Karpas-422 (cell line): ENCODE results near the gene APOE. TPM values are rescaled to one million over a fixed set of nuclear protein-coding genes. Genes with fewer than 3 reads are reported as not detected.

Experiments
- DNase-seq: peaks from one replicate; pipeline ENCODE4 v3.0.0-alpha.2; 2015
- H2AFZ ChIP-seq: fragments of 200-600 bp; sonication (generic); 2 replicates; pipeline ENCODE4 v1.6.1; 2014; ENCODE audit warnings: antibody characterized with exemption, low read length, mixed read lengths
- H3K27ac ChIP-seq: fragments of 200-600 bp; sonication (generic); 2 replicates; pipeline ENCODE4 v1.5.1; 2014; ENCODE audit warnings: mild to moderate bottlenecking, low read length, moderate library complexity
- H3K27me3 ChIP-seq: fragments of 200-600 bp; sonication (generic); 2 replicates; pipeline ENCODE4 v1.6.1; 2014; ENCODE audit warnings: low read length, mixed read lengths
- H3K36me3 ChIP-seq: fragments of 200-600 bp; sonication (generic); 2 replicates; pipeline ENCODE4 v1.6.1; 2014; ENCODE audit warnings: low read length, mixed read lengths; ENCODE audit not compliant: insufficient read depth
- H3K4me1 ChIP-seq: fragments of 200-600 bp; sonication (generic); 2 replicates; pipeline ENCODE4 v1.6.1; 2014; ENCODE audit warnings: mild to moderate bottlenecking, low read length, mixed read lengths
- H3K4me2 ChIP-seq: fragments of 200-600 bp; sonication (generic); 2 replicates; pipeline ENCODE4 v1.6.1; 2014; ENCODE audit warnings: low read length, low read depth, mild to moderate bottlenecking; ENCODE audit not compliant: poor library complexity, severe bottlenecking
- H3K4me3 ChIP-seq: fragments of 200-600 bp; sonication (generic); 2 replicates; pipeline ENCODE4 v1.5.1; 2014; ENCODE audit warnings: mild to moderate bottlenecking, antibody characterized with exemption, low read length, mixed read lengths
- H3K79me2 ChIP-seq: fragments of 200-600 bp; sonication (generic); 2 replicates; pipeline ENCODE4 v1.6.1; 2014; ENCODE audit warnings: mild to moderate bottlenecking, low read length, mixed read lengths
- H3K9ac ChIP-seq: fragments of 200-600 bp; sonication (generic); 2 replicates; pipeline ENCODE4 v1.6.0; 2014; ENCODE audit warnings: low read length
- H3K9me2 ChIP-seq: fragments of 200-600 bp; sonication (generic), shearing (Covaris generic); replicated peaks from 2 replicates; pipeline ENCODE4 v1.6.0; 2014; ENCODE audit warnings: mild to moderate bottlenecking, low read length, moderate library complexity; ENCODE audit not compliant: insufficient read depth
- H3K9me3 ChIP-seq: fragments of 300-700, 200-600 bp; sonication (generic); 2 replicates; pipeline ENCODE4 v1.6.1; 2014; ENCODE audit warnings: low read length, mixed read lengths
- H4K20me1 ChIP-seq: fragments of 200-600 bp; sonication (generic); 2 replicates; pipeline ENCODE4 v1.6.1; 2014; ENCODE audit warnings: mild to moderate bottlenecking, antibody characterized with exemption, low read length, low read depth; ENCODE audit not compliant: insufficient read depth
- total RNA-seq: library from RNA; depleted of rRNA; stranded (reverse); fragments of >200 nt; shearing (Covaris generic); gene quantifications from 2 replicates; pipeline ENCODE4 v1.2.3, GENCODE V29; 2014; ENCODE audit warnings: low replicate concordance

APOE gene
- total RNA-seq, 1 experiment from 2014 or later, result 1.9 TPM

GRCh38 chr19:44869733-44870470 lies 35.7 kb upstream of the APOE start:
- H3K4me3 ChIP-seq, result no peak overlapping the region
- H3K27me3 ChIP-seq, result no peaks in the 10 kb centered on the region
- no peaks in the 10 kb centered on the region for H3K36me3 ChIP-seq
- no peaks in the 10 kb centered on the region for H3K79me2 ChIP-seq
- no peaks in the 10 kb centered on the region for H4K20me1 ChIP-seq
- no peaks in the 10 kb centered on the region for H3K9me3 ChIP-seq
- no peak overlapping the region for H3K4me2 ChIP-seq
- H3K27ac ChIP-seq, result no peak overlapping the region
- DNase-seq, result no peak
- H3K4me1 ChIP-seq, result no peaks in the 10 kb centered on the region
- no peak overlapping the region for H3K9ac ChIP-seq
- no peak overlapping the region for H2AFZ ChIP-seq
- H3K9me2 ChIP-seq, result no peaks in the 10 kb centered on the region

GRCh38 chr19:44871809-44872208 lies 33.8 kb upstream of the APOE start:
- H3K27me3 ChIP-seq, result no peaks in the 10 kb centered on the region
- H3K27ac ChIP-seq, result no peak overlapping the region
- H3K9me2 ChIP-seq, result no peaks in the 10 kb centered on the region
- H3K9ac ChIP-seq, result no peak overlapping the region
- H3K4me3 ChIP-seq, result no peak overlapping the region
- H3K36me3 ChIP-seq, result no peaks in the 10 kb centered on the region
- no peaks in the 10 kb centered on the region for H4K20me1 ChIP-seq
- no peak overlapping the region for H3K4me2 ChIP-seq
- no peaks in the 10 kb centered on the region for H3K4me1 ChIP-seq
- no peak for DNase-seq
- H3K9me3 ChIP-seq, result no peaks in the 10 kb centered on the region
- no peaks in the 10 kb centered on the region for H3K79me2 ChIP-seq
- no peak overlapping the region for H2AFZ ChIP-seq

GRCh38 chr19:44872661-44873060 lies 32.9 kb upstream of the APOE start:
- no peaks in the 10 kb centered on the region for H3K27me3 ChIP-seq
- H2AFZ ChIP-seq, result no peak overlapping the region
- H3K9me2 ChIP-seq, result no peaks in the 10 kb centered on the region
- no peak for DNase-seq
- no peak overlapping the region for H3K4me2 ChIP-seq
- no peaks in the 10 kb centered on the region for H3K4me1 ChIP-seq
- no peaks in the 10 kb centered on the region for H4K20me1 ChIP-seq
- H3K4me3 ChIP-seq, result no peak overlapping the region
- no peaks in the 10 kb centered on the region for H3K36me3 ChIP-seq
- H3K9me3 ChIP-seq, result no peaks in the 10 kb centered on the region
- no peaks in the 10 kb centered on the region for H3K79me2 ChIP-seq
- no peak overlapping the region for H3K27ac ChIP-seq
- no peak overlapping the region for H3K9ac ChIP-seq

GRCh38 chr19:44874317-44874716 lies 31.3 kb upstream of the APOE start:
- no peak for DNase-seq
- H3K27ac ChIP-seq, result no peak overlapping the region
- no peaks in the 10 kb centered on the region for H4K20me1 ChIP-seq
- no peaks in the 10 kb centered on the region for H3K9me2 ChIP-seq
- H3K4me2 ChIP-seq, result no peak overlapping the region
- no peaks in the 10 kb centered on the region for H3K9me3 ChIP-seq
- H3K4me3 ChIP-seq, result no peak overlapping the region
- no peak overlapping the region for H3K9ac ChIP-seq
- H3K4me1 ChIP-seq, result no peaks in the 10 kb centered on the region
- no peaks in the 10 kb centered on the region for H3K27me3 ChIP-seq
- no peak overlapping the region for H2AFZ ChIP-seq
- H3K36me3 ChIP-seq, result no peaks in the 10 kb centered on the region
- H3K79me2 ChIP-seq, result no peaks in the 10 kb centered on the region

GRCh38 chr19:44875666-44876451 lies 29.7 kb upstream of the APOE start:
- no peak overlapping the region for H3K4me3 ChIP-seq
- no peaks in the 10 kb centered on the region for H3K27me3 ChIP-seq
- no peaks in the 10 kb centered on the region for H4K20me1 ChIP-seq
- no peak for DNase-seq
- no peak overlapping the region for H2AFZ ChIP-seq
- H3K9ac ChIP-seq, result no peak overlapping the region
- H3K9me3 ChIP-seq, result no peaks in the 10 kb centered on the region
- no peaks in the 10 kb centered on the region for H3K79me2 ChIP-seq
- H3K4me1 ChIP-seq, result no peaks in the 10 kb centered on the region
- H3K9me2 ChIP-seq, result no peaks in the 10 kb centered on the region
- H3K4me2 ChIP-seq, result no peak overlapping the region
- no peaks in the 10 kb centered on the region for H3K36me3 ChIP-seq
- no peak overlapping the region for H3K27ac ChIP-seq

- DNase-seq, result no peak
- no peaks in the 10 kb centered on the region for H3K79me2 ChIP-seq
- H3K36me3 ChIP-seq, result no peaks in the 10 kb centered on the region
- H4K20me1 ChIP-seq, result no peaks in the 10 kb centered on the region
- no peak overlapping the region for H3K4me3 ChIP-seq
- no peak overlapping the region for H3K4me2 ChIP-seq
- H3K27ac ChIP-seq, result no peak overlapping the region
- no peak overlapping the region for H2AFZ ChIP-seq
- no peaks in the 10 kb centered on the region for H3K4me1 ChIP-seq
- no peak overlapping the region for H3K9ac ChIP-seq
- H3K9me3 ChIP-seq, result no peaks in the 10 kb centered on the region
- H3K9me2 ChIP-seq, result no peaks in the 10 kb centered on the region
- no peaks in the 10 kb centered on the region for H3K27me3 ChIP-seq
These were observed 28.6 kb upstream of the APOE start for GRCh38 chr19:44876930-44877535.

- Histone ChIP-seq H3K27ac (no peak overlapping the region), H2AFZ (no peak overlapping the region), H3K27me3 (no peaks in the 10 kb centered on the region), H3K4me3 (no peak overlapping the region), H4K20me1 (no peaks in the 10 kb centered on the region), H3K79me2 (no peaks in the 10 kb centered on the region), H3K9me2 (no peaks in the 10 kb centered on the region), H3K4me1 (no peaks in the 10 kb centered on the region), H3K9ac (no peak overlapping the region), H3K9me3 (no peaks in the 10 kb centered on the region), H3K4me2 (no peak overlapping the region), H3K36me3 (no peaks in the 10 kb centered on the region)
- no peak for DNase-seq
These were observed 27.3 kb upstream of the APOE start for GRCh38 chr19:44878120-44878865.
